Activated T-helper 1 cell treated with anti-CD3 and anti-CD28 coated beads, Interleukin-2, amount 50 U/mL, for 16 hours (primary cell): Measurements from ENCODE around the gene RPP25L.

Experiments used
- DNase-seq, 2 donors: peaks; one replicate each; pipeline ENCODE4 v3.0.0-alpha.2; 2020; ENCODE audit warnings: low read depth in 1 of 2, low spot score in 1 of 2

RPP25L gene

DNA sequence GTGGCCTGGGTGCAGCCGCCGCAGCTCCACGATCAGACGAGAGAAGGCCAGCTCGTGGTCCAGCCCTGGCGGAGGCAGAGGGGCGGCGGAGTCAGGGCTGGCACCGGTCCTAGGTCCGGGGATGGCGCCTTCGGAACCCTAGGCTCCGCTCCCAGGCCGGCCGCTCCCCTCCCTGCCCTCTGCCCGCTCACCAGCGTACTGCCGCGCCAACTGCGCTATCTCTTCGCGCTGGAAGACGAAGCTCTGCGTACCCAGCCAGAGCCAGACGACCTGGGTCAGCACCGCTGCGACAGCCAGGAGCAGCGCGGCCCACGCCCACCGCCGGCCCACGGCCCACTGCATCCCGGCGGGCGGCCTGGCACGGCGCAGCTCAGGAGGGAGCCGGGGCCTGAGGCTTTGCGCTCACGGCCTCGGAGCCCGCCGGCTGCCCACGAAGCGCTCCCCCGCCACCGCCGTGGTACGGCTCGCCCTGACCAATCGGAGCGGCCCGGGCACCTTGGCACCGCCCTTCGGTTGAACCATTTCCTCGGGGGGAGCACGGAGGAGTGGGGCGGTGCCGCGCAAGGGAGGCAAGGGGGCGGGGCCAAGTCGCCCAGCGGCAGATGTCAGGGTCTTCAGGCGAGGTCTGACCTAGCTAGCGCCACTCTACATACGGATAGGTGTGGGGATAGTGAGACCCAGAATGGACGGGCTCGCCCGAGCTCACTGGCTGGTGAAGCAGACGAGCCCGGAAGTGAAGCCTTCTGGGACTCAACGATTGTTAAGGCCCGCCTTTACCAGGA is 25.6 kb upstream of the RPP25L start, which contains the start of gene SIGMAR1:
Gene SIGMAR1 (minus strand): TSS at position 432 of the 782 bp plus-strand sequence. CDS start 90 bp downstream, at position 342.
- peak; percentile 83 to 90 for DNase-seq

GRCh38 chr9:34636791-34637355 is 25.0 kb upstream of the RPP25L start:
- DNase-seq: peak in 1 of 2 donors; percentile 19

- DNase-seq: no peak
These were observed 23.7 kb upstream of the RPP25L start for GRCh38 chr9:34635556-34635955.

DNA sequence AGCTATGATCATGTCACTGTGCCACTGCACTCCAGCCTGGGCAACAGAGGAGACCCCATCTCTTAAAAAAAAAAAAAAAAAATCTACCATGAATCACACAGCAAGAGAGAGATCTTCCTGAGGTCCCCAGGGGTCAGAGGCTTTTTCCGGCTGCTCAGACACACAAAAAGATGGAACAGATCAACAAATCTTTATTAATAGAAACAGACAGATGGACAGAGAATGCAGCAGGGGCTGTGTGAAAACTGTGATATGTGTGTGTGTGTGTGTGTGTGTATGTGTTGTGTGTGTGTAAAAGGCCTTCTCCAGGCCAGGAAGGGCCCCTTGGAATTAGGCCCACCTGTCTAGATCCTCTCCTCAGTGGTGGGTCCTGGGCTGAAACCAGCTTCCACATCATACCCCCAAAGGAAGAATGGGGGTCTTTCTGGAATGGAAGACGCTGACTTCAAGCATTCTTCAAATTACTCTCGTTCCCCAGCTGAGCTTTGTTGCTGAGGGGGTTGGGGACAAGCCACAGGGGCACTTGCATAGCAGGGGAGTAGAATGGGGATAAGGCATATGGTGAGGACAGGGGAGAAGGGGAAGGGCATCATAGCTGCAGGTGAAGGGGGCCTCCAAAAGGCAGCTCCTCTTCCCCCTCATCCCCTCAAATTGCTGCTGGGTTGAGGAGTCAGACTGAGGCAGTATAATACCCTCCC is 22.8 kb upstream of the RPP25L start:
- no peak for DNase-seq

DNA sequence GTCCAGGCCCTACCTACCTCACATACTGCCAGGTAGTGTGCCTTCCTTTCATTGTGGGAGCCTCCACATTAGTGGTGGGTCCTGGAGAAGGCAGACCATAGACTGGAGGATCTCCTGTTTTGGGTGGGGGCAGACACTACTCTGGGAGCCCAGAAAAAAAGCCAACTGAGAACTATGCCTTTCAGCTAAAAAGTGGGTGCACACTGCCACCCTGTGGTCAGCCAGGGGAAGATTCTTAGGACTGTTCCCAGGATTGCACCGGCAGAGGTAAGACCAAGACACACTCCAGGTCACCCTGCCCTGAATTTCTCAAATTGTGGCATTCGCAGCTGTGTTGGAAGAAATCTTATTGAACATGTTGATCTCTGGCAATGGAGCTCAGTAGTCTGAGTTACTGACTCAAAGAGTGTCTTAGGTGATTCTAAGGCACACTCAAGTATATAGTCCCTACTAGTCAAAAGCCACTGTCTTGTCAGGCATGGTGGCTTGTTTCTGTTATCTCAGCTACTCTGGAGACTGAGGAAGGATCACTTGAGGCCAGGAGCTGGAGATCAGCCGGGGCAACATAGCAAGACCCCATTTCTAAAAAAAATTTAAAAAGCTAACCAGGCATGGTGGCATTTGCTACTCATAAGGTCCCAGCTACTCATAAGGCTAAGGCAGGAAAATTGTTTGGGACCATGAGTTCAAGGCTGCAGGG is 22.1 kb upstream of the RPP25L start:
- peak; percentile 52 to 54 for DNase-seq

DNA sequence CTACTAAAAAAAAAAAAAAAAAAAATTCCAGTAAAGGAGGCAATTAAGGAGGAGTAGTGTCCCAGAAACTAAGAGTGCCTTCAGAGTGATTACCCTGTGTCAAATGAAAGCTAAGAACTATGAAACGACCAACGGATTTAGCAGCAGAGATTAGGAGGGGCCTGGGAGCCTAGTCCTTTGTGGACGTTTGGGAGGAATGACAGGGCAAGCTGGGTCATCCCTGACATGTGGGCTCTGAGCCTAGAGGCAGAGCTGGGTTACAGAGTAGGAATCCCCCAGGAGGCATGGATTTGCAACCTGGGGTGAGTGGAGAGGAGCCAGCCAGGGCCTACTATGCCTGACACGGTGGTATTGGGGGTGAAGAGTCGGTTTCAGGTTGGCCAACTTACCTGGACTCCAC is 21.3 kb upstream of the RPP25L start:
- no peak for DNase-seq

DNA sequence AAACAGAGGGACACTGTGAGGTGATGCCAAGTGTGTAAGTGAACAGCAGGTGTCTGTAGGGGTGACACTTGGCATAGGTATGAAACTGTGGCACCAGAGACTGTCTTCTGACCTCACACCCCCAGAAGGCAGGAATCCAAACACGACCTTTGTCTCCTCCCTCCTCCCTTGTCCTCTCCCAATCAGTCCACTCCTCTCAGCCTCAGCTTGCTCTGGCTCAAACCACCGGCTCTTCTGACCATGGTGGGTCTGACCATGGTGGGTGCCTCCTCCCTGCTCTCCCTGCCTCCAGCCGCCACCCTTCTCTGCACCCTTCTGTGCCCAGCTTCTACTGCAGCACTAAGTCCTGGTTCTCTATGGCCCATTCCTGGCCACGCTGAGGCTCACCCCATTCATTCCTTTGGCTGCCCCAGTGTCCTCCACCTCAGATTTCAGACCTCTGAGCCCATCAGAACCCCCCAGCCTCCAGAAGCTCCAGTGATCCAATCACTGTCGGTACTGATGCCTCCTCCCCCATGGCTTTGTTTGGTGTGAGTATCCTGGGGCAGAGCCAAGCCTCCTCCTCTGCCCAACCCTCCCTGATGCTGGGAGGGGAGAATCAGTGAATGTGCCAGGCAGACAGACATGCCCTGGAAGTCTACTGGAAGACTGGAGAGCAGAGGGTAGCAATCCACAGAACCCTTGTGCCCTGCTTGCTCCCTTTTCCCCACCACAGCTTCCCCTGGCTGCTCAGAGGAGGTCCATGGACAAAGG is 18.7 kb upstream of the RPP25L start:
- no peak for DNase-seq

DNA sequence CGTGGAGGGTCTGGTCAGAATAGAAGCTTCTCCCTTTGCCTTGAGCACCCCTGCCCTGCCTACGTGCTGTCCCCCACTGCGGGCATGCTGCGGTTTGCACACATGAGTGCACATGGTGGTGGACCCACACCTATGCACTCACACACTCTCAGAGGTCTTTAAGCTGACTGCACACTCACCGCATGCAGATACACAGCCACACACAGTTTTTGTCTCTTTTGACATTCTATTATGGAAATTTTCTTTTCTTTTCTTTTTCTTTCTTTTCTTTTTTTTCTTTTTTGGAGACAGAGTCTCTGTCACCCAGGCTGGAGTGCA is 17.6 kb upstream of the RPP25L start:
- DNase-seq: no peak

DNA sequence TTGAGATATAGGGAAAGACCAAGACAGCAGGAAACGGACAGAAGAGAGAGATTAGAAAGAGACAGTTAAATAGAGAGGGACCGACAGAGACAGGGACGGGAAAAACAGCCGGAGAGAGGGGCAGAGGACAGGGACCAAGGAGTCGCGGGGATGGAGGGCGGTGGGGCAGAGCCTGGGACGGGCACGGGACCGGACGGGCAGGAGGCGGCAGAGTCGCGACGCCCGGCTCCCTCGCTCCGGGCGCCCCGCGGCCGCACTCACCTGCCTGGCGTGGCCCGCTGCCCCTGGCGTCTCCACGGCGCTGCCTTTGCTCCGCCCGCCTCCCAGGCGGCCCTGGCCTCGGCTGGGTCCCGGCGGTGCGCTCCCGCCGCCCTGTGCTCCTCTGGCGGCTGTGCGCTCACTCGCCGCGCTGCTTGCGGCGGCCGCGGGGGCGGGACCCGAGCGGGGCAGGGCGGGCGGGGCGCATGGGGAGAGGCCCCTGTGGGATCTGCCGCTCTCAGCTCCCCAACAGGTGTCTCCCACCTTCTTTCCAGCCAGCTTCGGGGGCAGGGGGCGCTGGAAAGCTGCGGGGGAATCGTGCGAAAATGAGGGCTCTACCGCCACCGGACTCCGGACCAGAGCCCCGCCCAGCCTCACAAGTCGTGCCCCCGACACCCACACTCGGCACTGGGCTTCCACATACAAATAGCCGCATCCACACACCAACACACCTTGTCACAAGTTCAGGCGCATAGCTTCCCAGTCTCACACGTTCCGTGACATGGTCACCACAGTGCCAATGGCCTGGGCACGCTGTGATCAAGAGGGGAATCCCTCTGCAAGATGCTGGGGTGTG is 17.0 kb upstream of the RPP25L start, which contains the start of gene ARID3C:
Gene ARID3C (minus strand): TSS at position 411 of the 835 bp plus-strand sequence. CDS start 1,052 bp downstream, outside the sequence.
- DNase-seq: no peak

DNA sequence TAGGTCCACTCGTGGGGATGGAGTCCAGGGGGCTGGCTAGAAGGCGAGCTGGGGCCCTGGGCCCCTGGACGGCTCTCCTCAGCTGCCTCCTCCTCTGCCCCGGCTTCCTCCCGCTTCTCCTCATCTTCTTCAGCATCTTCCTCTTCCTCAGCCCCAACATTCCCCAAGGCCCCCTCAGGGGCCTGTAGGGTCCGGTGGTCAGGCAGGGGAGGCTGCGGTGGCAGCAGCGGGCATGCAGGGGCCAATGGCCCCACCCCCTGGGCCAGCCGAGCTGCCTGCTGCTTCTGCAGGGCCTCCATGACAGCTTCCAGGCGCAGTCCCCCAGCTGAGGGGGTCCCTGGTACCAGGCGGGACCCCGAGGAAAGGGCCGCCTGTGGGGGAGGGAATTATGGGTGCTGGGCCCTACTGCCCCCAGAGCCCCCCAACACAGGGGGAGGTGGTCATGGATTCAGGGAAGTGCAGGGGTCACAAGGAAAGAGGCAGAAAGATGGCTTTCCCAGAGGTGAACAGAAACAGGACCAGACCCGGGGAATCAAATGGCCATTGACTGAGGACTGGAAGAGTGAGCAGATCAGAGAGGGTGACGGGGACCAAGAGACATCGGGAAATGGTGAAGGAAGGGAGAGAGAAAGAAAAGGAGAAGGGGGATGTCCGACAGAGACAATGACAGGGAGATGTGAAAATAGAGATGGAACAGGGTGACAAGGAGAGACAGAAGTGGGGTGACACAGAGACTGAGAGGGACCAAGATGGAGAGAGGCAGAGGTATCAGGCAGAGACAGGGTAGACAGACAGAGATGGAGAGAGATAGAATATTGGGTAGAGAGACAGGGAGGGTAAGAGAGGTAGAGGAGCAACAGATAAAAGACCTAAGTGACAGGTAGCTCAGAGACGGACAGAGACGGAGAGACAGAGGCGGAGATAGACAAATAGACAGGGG is 16.1 kb upstream of the RPP25L start:
- DNase-seq: no peak

- DNase-seq: no peak
These were observed 13.2 kb upstream of the RPP25L start for GRCh38 chr9:34625186-34625486.

- no peak for DNase-seq
These were observed 12.7 kb upstream of the RPP25L start for GRCh38 chr9:34624475-34625185.

GRCh38 chr9:34623374-34624235 is 11.7 kb upstream of the RPP25L start:
- no peak for DNase-seq

- DNase-seq: peak; percentile 75 to 83
These were observed 8.4 kb upstream of the RPP25L start, which contains the start of gene DCTN3 for GRCh38 chr9:34620061-34620994. Gene DCTN3 (minus strand): TSS chr9:34620495. CDS start chr9:34620464, 31 bp downstream.

- no peak for DNase-seq
These were observed 3.2 kb upstream of the RPP25L start for GRCh38 chr9:34615132-34615531.

GRCh38 chr9:34612788-34613390 is 992 bp upstream of the RPP25L start:
- DNase-seq: peak; percentile 39 to 56
